ENCODE measurements around the gene WNT9A.

GRCh38 chr1:227924168-227924832 is 23.4 kb downstream of the WNT9A start:
- TF ChIP-seq CTCF (conservative IDR thresholded peaks at IDR 0.05; ENCODE audit: low read depth, low read length) (no peak), EZH2 (IDR thresholded peaks at IDR 0.05; ENCODE audit: low read length, unreplicated experiment) (no peak), EZH2phosphoT487 (IDR thresholded peaks at IDR 0.05; ENCODE audit: borderline replicate concordance, low read length) (no peak)

Data from PC-3 (cell line).